ENCODE data around the gene HIBADH. TPM values are rescaled to one million over a fixed set of nuclear protein-coding genes. Genes with fewer than 3 reads are reported as not detected.
A peak's percentile ranks its signal among the peaks of the same experiment; 100 is the strongest.

Gene HIBADH
- total and polyA plus RNA-seq, 9 of the 15 experiments (the other 6 are each of a cell fraction or from before 2014, with no cell fraction given) = 10.7 to 67.8 (median 36.9) TPM

- BruUV-seq (replicated peaks) = no TSS peak
- no peak overlapping the region for H3K9ac ChIP-seq (ENCODE audit: insufficient read depth in 1 of 2, low read depth in 2 of 2, low read length in 2 of 2)
- ChIA-PET POLR2A (interaction anchor here (1.8 kb wide), 1 partner anchor 11 kb away, joined by 4 read pairs; no protein-coding TSS in a partner anchor), CTCF (ENCODE audit: low intra/inter-chr PET ratio) (no interaction called here)
- no peaks in the 10 kb centered on the region for H3K9me1 ChIP-seq (ENCODE audit: control insufficient read depth, insufficient read depth, low read length)
- H3K27me3 ChIP-seq (ENCODE audit: control insufficient read depth in 2 of 2, insufficient read depth in 2 of 2, low read length in 2 of 2) = no peaks in the 10 kb centered on the region
- in situ Hi-C loops (cut with MboI) = no loop called here
- no peaks in the 10 kb centered on the region for H3K4me1 ChIP-seq (replicated peaks in 1 of 2; ENCODE audit: control insufficient read depth in 2 of 2, insufficient read depth in 2 of 2, low read length in 2 of 2)
- no peak for FAIRE-seq
- no peak overlapping the region for H2AFZ ChIP-seq (ENCODE audit: low read depth, low read length)
- H3K36me3 ChIP-seq (ENCODE audit: control insufficient read depth, insufficient read depth, low read length) = peaks cover 10% of the 10 kb centered on the region; the same call in 1 of the 3 replicates
- no peaks in the 10 kb centered on the region for H4K20me1 ChIP-seq (replicated peaks; ENCODE audit: control insufficient read depth, insufficient read depth, low read length)
- peaks cover 15% of the 10 kb centered on the region for H3K9me3 ChIP-seq (replicated peaks; ENCODE audit: control insufficient read depth, insufficient read depth, low read depth, low read length)
- intact Hi-C loops (cut with micrococcal nuclease) = no loop called here
- no peak overlapping the region for H3K4me2 ChIP-seq (ENCODE audit: insufficient read depth, low read length)
- no peak for DNase-seq (ENCODE audit: extremely low read depth in 1 of 4, low spot score in 3 of 4)
- TF ChIP-seq ARID1B (IDR thresholded peaks at IDR 0.05) = no peak
- TF ChIP-seq LARP7 (IDR thresholded peaks at IDR 0.05) = no peak
- no peak for ATAC-seq
- H3K79me2 ChIP-seq (ENCODE audit: control insufficient read depth, insufficient read depth, low read length) = 0 out of 3 replicates have a peak, but pooled peaks cover 2% of the 10 kb centered on the region
- H3K27ac ChIP-seq (ENCODE audit: extremely low read depth, low read depth, low read length) = no peak overlapping the region
- H3K4me3 ChIP-seq = no peak overlapping the region
- 88% methylated on average over 9 of the region's 9 CpGs for WGBS (ENCODE audit: insufficient coverage, low coverage, missing lambda C conversion rate)
Observed at GRCh38 chr7:27617651-27618381, 44.9 kb downstream of the HIBADH start.

- CTCF ChIA-PET (ENCODE audit: low intra/inter-chr PET ratio) = no interaction called here
- Histone ChIP-seq H3K36me3 (ENCODE audit: control insufficient read depth, insufficient read depth, low read length) (peaks cover 10% of the 10 kb centered on the region; the same call in 1 of the 3 replicates), H2AFZ (ENCODE audit: low read depth, low read length) (no peak overlapping the region), H4K20me1 (replicated peaks; ENCODE audit: control insufficient read depth, insufficient read depth, low read length) (no peaks in the 10 kb centered on the region), H3K9ac (ENCODE audit: insufficient read depth in 1 of 2, low read depth in 2 of 2, low read length in 2 of 2) (no peak overlapping the region), H3K4me1 (replicated peaks in 1 of 2; ENCODE audit: control insufficient read depth in 2 of 2, insufficient read depth in 2 of 2, low read length in 2 of 2) (no peaks in the 10 kb centered on the region), H3K4me3 (no peak overlapping the region), H3K27me3 (ENCODE audit: control insufficient read depth in 2 of 2, insufficient read depth in 2 of 2, low read length in 2 of 2) (no peaks in the 10 kb centered on the region), H3K9me1 (ENCODE audit: control insufficient read depth, insufficient read depth, low read length) (no peaks in the 10 kb centered on the region), H3K79me2 (ENCODE audit: control insufficient read depth, insufficient read depth, low read length) (0 out of 3 replicates have a peak, but pooled peaks cover 2% of the 10 kb centered on the region), H3K27ac (ENCODE audit: extremely low read depth, low read depth, low read length) (no peak overlapping the region), H3K9me3 (replicated peaks; ENCODE audit: control insufficient read depth, insufficient read depth, low read depth, low read length) (peaks cover 15% of the 10 kb centered on the region), H3K4me2 (ENCODE audit: insufficient read depth, low read length) (no peak overlapping the region)
- WGBS (ENCODE audit: insufficient coverage, low coverage, missing lambda C conversion rate) = 81% methylated on average over 3 of the region's 3 CpGs
- no TSS peak for BruUV-seq (replicated peaks)
- POLR2A ChIA-PET = interaction anchor here (0.6 to 1.8 kb wide), 3 partner anchors 11 to 62 kb away, joined by 3 to 4 read pairs (median 3); no protein-coding TSS in a partner anchor
- ATAC-seq (no peak), DNase-seq (ENCODE audit: extremely low read depth in 1 of 4, low spot score in 3 of 4) (no peak), FAIRE-seq (no peak)
- in situ Hi-C loops (cut with MboI) (no loop called here), intact Hi-C loops (cut with micrococcal nuclease) (no loop called here)
- TF ChIP-seq CEBPG (CRISPR knock-in tag; IDR thresholded peaks at IDR 0.05) = no peak
- 0 out of 4 replicates have a peak, but pooled peaks of 1 of the 2 experiments have one; percentile 26 for TF ChIP-seq CEBPG (tag; conservative IDR thresholded peaks at IDR 0.05 in 1 of 2, IDR thresholded peaks at IDR 0.05 in 1 of 2)
- no peak for TF ChIP-seq NCOA1 (IDR thresholded peaks at IDR 0.05; ENCODE audit: low read depth)
- TF ChIP-seq CEBPB (tag; IDR thresholded peaks at IDR 0.05) = peak; percentile 41; the same call in 1 of the 2 replicates
Observed at GRCh38 chr7:27616914-27617548, 45.7 kb downstream of the HIBADH start.
